OCI-M1 (cell line): ENCODE measurements around the gene THAP12.
A peak's percentile ranks its signal among the peaks of the same experiment; 100 is the strongest.
"Not testable (repeated sequence)": the region's sequence is repeated elsewhere in the genome, so short reads cannot be mapped to it uniquely, and the experiment has no call there.

Experiments
- DNase-seq: peaks from one replicate; lab custom pipeline; 2025; lab: John Stamatoyannopoulos, UW

The THAP12 gene

DNA sequence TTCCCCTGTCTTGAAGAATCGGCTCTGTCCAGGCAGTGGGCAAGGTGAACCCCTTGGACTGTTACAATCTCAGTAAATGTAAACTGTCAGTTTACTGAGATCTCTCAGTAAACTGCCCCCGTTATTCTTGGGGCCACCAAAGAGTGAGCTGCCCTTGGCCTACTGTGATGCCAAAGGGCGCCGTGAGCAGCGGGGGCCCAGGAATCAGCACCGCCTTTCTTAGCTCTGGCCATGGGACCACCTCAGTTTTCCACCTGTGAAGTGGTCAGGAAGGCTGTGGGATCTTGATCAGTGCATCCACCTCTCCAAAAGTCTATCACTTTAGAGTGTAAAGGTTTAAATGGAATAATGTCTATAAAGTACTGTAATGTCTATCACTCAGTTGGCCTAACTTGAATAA is 57.1 kb downstream of the THAP12 start:
- no peak for DNase-seq

GRCh38 chr11:76323375-76323774 is 57.6 kb downstream of the THAP12 start:
- DNase-seq: not testable (repeated sequence)

GRCh38 chr11:76322942-76323341 is 58.0 kb downstream of the THAP12 start:
- no peak for DNase-seq

GRCh38 chr11:76322540-76322939 is 58.4 kb downstream of the THAP12 start:
- DNase-seq: no peak

DNA sequence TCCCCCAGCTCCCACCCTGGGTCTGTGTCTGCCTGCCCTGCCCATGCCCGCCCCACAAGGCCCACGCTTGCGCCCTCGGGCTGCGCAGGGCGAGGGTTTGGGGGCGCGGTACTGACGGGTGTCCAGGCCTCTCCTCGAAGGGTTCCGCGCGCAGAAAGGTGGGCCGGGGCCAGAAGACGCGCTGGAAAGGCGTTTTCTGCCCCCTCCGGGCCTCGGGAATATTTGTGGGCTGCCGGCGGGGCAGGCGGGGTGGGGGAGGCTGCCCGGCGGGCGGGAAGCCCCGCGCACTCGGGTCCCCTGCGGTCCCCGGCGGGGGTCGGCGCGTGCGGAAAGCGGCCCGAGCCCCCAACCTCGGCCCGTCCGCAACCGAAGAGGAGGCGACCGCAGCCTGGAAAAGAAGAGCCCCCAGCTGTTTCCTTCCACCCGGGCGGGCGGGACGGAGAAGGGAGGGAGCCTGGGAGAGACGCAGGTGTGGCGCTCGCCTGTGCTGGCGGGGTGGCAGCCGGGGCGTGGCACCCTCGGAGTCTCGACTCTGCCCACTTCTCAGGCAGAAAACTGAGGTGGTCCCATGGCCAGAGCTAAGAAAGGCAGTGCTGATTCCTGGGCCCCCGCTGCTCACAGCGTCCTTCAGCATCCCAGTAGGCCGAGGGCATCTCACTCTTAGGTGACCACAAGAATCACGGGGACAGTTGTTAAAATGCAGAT is 59.0 kb downstream of the THAP12 start:
- DNase-seq: no peak

GRCh38 chr11:76321340-76321739 is 59.6 kb downstream of the THAP12 start:
- no peak for DNase-seq

DNA sequence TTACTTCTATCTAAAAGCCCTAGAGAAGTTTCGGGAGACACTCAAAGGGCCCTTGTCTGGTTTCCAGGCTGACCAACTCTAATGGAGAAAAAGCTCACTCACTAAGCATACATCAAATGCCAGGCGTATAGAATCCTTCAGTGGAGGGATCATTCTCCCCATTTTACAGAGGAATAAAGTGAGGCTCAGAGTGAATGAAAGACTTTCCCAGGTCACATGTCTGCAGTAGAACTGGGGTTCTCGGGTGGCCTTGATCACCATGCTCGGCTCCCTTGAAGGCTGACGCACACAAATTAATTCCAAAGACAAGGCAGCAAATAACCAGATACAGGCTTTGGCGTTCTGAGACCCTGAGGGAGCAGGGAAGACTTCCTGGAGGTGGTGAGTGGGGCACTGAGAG is 60.0 kb downstream of the THAP12 start:
- DNase-seq: no peak

GRCh38 chr11:76319798-76320197 is 61.1 kb downstream of the THAP12 start:
- DNase-seq: not testable (repeated sequence)

DNA sequence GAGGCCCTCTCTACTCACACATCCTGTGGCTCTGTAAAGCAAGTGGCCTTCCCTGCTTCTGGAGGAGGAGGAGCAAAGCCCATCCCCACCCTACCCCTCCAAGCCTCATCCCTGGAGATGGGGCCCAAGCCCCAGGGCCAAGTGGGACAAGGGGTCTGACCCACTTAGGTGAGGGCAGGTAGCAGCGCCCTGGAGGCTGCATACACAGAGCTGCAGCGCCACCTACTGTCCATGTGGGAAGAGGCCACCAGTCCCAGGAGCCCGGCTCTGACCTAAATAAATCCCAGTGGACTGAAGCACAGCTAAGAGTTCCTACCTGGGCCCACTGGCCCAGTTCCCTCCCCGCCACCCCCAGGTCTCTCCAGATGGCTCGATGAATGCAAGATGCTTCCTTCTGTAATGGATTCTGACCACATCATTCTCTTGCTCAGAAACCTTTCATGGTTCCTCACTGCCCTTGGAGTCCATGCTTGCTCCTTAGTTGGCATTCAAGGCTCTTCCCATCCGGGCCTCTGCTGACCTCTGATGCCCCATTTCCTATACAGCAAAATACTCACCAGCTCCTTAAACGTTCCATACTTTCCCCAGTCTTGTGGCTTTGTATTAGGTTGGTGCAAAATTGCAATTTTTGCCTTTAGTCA is 62.1 kb downstream of the THAP12 start:
- peak; percentile 97 for DNase-seq

DNA sequence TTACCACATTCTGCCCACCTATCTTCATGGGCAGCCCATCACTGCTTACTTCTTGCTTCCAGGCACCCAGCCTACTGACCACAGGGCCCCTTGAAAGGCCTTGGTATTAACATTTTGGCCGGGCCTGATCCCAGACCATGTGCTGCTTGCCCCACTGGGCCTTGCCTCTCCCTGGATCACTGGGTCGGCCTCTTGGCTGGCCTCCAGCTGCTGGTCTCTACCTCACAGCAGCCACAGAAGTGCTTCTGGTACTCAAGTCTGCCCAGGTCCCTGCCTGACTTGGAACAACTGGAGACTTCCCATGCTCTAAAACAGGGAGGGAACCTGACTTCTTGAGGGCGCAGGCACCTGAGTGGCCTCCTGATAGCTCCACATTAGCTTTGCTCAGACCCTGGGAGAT is 63.6 kb downstream of the THAP12 start:
- no peak for DNase-seq

DNA sequence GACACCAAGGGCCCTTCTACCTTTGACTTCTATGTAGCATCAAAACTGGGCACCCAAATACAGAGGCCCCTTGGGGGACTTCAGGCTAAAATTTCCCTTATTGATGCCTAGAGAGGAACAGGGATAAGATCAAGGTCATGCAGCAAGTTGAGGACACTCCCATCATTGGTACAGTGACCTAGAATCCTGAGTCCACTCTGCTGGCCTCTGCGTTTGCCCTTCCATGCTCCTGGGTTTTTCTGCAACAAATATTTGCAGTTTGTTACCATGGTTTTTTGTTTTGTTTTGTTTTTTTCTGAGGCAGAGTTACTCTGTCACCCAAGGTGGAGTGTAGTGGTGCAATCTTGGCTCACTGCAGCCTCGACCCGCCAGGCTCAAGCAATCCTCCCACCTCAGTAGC is 64.2 kb downstream of the THAP12 start:
- no peak for DNase-seq

DNA sequence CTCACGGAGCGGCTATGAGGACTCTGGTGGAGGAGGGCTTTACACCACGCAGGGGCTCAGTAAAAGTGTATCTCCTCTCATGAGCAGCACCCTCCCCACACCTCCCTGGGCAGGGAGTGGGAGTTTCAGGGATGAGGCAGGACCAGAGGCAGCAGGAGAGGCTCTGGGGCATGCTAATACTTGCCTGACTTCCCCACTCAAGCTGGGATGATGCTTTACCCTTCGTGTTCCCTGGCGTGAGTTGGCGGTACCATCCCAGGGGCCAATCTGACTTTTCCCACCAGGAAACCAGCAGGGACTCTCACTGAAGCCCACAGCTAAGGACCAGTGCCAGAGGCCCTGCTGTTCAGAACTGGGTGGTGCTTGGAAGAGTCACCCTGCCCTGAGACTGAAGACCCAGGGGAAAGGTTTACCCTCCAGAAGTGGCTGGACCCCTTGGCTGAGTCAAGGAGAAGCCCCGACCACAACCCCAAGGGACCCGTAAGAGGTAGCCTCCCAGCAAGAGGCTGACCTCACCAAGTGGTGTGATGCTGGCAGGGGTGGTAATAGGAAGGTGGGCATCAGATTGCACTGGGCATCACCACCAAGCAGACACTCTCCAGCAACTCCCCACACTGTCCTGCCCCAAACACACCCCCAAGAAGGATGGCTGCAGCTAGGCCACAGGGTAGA is 65.6 kb downstream of the THAP12 start:
- DNase-seq: no peak

GRCh38 chr11:76314741-76315090 is 66.2 kb downstream of the THAP12 start:
- DNase-seq: no peak

DNA sequence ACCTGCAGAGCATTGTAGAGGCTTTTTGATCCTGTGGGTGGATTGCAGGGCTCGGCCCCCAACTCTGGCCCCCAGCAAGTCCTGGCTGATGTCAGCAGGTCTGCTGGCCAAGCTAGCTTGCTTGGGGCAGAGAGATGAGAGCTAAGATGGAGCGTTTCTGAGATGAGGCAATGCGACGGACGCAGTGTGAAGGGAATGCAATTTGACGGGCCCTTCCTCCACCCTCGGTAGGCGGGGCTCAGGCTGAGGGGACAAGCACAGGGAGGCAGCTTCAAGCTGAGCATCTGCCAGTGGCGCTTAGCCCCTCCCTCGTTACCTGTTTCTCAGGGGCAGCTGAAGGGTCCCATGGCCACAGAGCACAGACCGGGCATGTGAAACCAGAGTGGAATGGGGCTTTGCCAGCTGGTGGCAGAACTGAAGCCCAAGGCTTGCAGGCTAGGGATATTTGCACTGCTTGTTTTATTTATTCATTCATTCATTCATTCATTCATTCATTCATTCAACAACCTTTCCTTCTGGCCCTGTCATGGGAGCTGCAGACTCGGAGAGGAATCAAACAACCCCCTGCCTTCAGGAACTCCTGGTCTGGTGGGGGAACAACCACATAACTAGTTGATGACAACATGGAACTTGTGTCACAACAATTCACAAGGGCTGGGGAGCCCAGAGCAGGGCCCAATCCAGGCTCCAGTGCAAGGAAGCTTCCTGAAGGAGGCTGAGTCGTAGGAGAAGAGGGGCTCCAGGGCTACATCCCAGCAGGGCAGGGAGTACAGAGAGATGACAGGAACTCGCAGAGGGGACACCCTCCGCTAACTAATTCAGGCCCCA is 66.8 kb downstream of the THAP12 start:
- DNase-seq: no peak

DNA sequence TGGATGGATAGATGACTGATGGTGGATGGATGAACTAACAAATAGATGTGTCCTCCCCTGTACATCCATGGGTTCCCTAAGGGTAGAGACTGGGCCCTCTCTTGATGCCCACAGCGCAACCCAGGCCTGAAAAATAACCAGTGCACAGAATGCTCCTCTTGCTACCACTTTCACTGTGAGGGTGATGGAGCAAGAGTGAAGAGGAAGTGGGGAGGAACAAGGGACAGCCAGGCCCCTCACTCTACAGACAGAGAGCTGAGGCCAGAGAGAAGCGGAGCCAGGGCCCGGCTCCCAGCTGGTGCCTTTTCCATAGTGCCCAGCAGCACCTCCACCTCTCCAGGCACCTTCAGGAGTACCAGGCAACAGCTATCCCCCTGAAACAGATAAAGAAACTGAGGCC is 67.7 kb downstream of the THAP12 start:
- DNase-seq: no peak

DNA sequence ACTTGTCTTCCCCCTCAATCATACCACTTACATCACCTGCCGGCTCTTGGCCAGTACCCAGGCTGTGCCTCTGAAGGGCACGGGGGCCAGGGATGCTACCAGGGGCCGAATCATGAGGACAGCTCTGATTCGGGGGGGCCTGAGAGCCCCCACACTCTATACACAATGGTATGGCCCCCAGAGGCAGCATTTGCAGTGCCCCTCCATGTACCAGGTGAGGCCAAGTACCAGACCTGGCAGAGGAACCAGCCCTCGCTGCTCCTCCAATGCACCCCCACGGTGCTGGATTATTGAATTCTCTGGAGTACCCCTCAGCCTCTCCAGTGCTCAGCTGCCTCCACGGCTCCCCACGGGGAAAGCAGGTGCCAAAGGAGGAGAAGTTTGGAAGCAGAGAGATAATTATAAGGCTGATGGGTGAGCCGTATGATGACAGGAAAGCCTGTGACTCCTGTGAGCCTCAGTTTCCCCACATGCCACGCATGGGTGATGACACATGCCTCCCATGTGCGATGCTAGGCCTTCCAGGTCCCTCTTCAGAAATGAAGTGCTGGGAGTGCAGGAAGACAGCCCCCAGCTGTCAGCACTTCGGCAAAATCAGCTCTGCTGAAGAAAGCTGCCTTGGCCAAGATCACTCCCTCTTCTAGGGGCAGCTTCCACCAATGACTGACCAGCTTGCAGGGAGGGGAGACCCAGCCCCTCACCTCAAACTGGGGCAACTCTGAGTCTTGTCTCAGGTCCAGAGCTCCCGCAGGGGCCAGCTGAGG is 69.9 kb downstream of the THAP12 start:
- no peak for DNase-seq

- no peak for DNase-seq
These were observed 72.8 kb downstream of the THAP12 start for GRCh38 chr11:76307978-76308747.

- DNase-seq: no peak
These were observed 73.5 kb downstream of the THAP12 start for GRCh38 chr11:76307396-76307795.

GRCh38 chr11:76303399-76303798 is 77.5 kb downstream of the THAP12 start:
- no peak for DNase-seq

DNA sequence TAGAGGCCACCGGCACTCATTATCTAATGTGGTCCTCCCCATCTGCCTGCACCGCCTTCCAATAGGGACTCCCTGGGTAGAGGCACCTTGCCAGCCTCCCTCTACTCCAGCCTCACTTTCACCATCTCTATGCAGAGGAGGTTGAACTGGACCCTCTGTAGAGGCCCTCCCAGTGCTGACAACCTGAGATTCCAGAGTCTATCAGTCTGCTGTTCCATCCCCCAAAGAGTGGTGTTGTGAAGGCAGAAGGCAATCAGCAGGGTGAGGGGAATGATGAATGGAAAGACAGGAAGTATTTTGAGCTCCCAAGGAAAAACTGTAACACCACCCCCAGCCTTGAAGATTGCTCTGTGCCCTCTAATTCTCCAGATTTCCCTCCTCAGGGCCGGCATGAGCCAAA is 77.9 kb downstream of the THAP12 start:
- no peak for DNase-seq
